Activated naive CD4-positive, alpha-beta T cell (primary cell): ENCODE results near the gene POU6F2.
"Not testable (repeated sequence)": the region's sequence is repeated elsewhere in the genome, so short reads cannot be mapped to it uniquely, and the experiment has no call there.

Experiments
- DNase-seq, 4 experiments: peaks; one replicate each; lab custom pipeline; 2025; lab: John Stamatoyannopoulos, UW

POU6F2 gene

GRCh38 chr7:38977685-38978084, at the start of gene POU6F2:
POU6F2 (plus strand) TSS chr7:38977909; CDS start chr7:38977954, 45 bp downstream.
- DNase-seq: no peak

- no peak for DNase-seq
Observed at GRCh38 chr7:38928506-38928905, 49.2 kb upstream of the POU6F2 start.

- DNase-seq: no peak
Observed at GRCh38 chr7:38929460-38930171, 48.1 kb upstream of the POU6F2 start.

- peak in 3 of 4 experiments; percentile 1 to 11 (median 3) for DNase-seq
Observed at GRCh38 chr7:38932509-38933168, 45.1 kb upstream of the POU6F2 start.

GRCh38 chr7:38934051-38934450, 43.7 kb upstream of the POU6F2 start:
- no peak for DNase-seq

- DNase-seq: no peak
Observed at GRCh38 chr7:38934536-38934935, 43.2 kb upstream of the POU6F2 start.

GRCh38 chr7:38936641-38937040, 41.1 kb upstream of the POU6F2 start:
- DNase-seq: no peak

GRCh38 chr7:38938001-38938485, 39.7 kb upstream of the POU6F2 start:
- no peak for DNase-seq

- no peak for DNase-seq
Observed at GRCh38 chr7:38938589-38938988, 39.1 kb upstream of the POU6F2 start.

- DNase-seq: no peak
Observed at GRCh38 chr7:38940774-38941173, 36.9 kb upstream of the POU6F2 start.

GRCh38 chr7:38942431-38943051, 35.2 kb upstream of the POU6F2 start:
- DNase-seq: no peak

- DNase-seq: not testable (repeated sequence)
Observed at GRCh38 chr7:38947541-38947940, 30.2 kb upstream of the POU6F2 start.

GRCh38 chr7:38950309-38950708, 27.4 kb upstream of the POU6F2 start:
- no peak for DNase-seq

GRCh38 chr7:38951213-38951612, 26.5 kb upstream of the POU6F2 start:
- DNase-seq: no peak

GRCh38 chr7:38953227-38953626, 24.5 kb upstream of the POU6F2 start:
- no peak for DNase-seq

GRCh38 chr7:38953971-38954370, 23.7 kb upstream of the POU6F2 start:
- no peak for DNase-seq

- DNase-seq: no peak
Observed at GRCh38 chr7:38955892-38956291, 21.8 kb upstream of the POU6F2 start.

GRCh38 chr7:38962028-38962427, 15.7 kb upstream of the POU6F2 start:
- no peak for DNase-seq

GRCh38 chr7:38964921-38965320, 12.8 kb upstream of the POU6F2 start:
- DNase-seq: no peak

- DNase-seq: no peak
Observed at GRCh38 chr7:38973760-38974159, 3.9 kb upstream of the POU6F2 start.

GRCh38 chr7:38975944-38976392, 1.7 kb upstream of the POU6F2 start:
- DNase-seq: no peak

GRCh38 chr7:38978491-38978890, 782 bp downstream of the POU6F2 start:
- no peak for DNase-seq

GRCh38 chr7:38992203-38992602, 14.5 kb downstream of the POU6F2 start:
- no peak for DNase-seq
